ENCODE measurements around the gene SORCS1. TPM values are rescaled to one million over a fixed set of nuclear protein-coding genes. Genes with fewer than 3 reads are reported as not detected.

Gene SORCS1
- total RNA-seq, 6 experiments from 2014 or later = 0.04 to 0.16 (median 0.09) TPM; not detected in 2

DNA sequence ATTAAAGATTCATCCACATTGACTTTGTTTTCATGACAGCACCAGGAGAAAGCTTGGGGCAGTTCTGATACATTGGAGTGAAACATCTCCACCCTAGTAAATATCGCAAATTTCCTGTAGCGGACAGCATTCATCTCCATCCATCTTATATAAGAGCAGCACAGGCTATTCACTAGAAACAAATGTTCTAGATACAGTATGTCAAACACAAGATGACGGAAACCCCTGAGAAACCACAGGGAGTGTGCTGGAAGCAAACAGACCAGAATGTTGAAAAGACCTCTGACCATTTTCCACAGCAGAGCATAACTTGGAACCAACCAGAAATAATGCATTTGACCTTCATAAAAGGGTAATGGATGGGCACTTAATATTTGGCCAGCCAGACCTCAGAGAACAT is 343.9 kb downstream of the SORCS1 start:
- no peak for TF ChIP-seq POLR2A (IDR thresholded peaks at IDR 0.05)
- TF ChIP-seq, protein P1, sequence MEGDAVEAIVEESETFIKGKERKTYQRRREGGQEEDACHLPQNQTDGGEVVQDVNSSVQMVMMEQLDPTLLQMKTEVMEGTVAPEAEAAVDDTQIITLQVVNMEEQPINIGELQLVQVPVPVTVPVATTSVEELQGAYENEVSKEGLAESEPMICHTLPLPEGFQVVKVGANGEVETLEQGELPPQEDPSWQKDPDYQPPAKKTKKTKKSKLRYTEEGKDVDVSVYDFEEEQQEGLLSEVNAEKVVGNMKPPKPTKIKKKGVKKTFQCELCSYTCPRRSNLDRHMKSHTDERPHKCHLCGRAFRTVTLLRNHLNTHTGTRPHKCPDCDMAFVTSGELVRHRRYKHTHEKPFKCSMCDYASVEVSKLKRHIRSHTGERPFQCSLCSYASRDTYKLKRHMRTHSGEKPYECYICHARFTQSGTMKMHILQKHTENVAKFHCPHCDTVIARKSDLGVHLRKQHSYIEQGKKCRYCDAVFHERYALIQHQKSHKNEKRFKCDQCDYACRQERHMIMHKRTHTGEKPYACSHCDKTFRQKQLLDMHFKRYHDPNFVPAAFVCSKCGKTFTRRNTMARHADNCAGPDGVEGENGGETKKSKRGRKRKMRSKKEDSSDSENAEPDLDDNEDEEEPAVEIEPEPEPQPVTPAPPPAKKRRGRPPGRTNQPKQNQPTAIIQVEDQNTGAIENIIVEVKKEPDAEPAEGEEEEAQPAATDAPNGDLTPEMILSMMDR (IDR thresholded peaks at IDR 0.05) = no peak

DNA sequence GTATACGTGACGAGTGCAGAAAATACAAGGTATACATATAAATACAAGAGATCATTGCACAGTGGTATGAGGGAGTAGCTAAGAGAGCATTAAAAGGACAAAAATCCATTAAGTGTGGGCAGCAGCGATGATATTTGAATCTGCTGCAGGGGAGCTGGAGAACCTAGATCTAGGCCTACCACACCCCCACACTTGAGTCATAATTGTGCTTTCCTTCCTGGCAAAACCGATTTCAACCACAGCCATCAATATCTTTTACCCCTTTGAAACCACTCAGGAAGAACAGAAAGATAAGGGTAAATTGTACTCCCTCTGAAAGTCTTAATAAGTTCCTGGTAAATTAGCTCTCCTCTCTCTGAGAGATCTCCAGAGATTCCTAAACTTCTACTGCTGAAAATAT is 345.0 kb downstream of the SORCS1 start:
- Histone ChIP-seq H3K27me3 (no peaks in the 10 kb centered on the region), H3K27ac (no peak overlapping the region), H3K36me3 (no peaks in the 10 kb centered on the region), H3K4me1 (no peaks in the 10 kb centered on the region), H3K4me3 (no peak overlapping the region), H3K9me3 (no peaks in the 10 kb centered on the region)
- ATAC-seq = no peak
- no peak for DNase-seq
- intact Hi-C loops (cut with DNase I) = no loop called here
- TF ChIP-seq POLR2A (IDR thresholded peaks at IDR 0.05) = no peak
- WGBS (ENCODE audit: insufficient coverage, low coverage, low lambda C conversion rate, missing lambda C conversion rate) = 52% methylated on average over 4 of the region's 4 CpGs

More for the DNA sequence above, 343.9 kb downstream of the SORCS1 start:
- no peaks in the 10 kb centered on the region for H3K27me3 ChIP-seq
- WGBS (ENCODE audit: insufficient coverage, low coverage, low lambda C conversion rate, missing lambda C conversion rate) = 71% methylated on average over 3 of the region's 3 CpGs
- H3K9me3 ChIP-seq = no peaks in the 10 kb centered on the region
- ATAC-seq = no peak
- H3K4me1 ChIP-seq = no peaks in the 10 kb centered on the region
- no peaks in the 10 kb centered on the region for H3K36me3 ChIP-seq
- no peak overlapping the region for H3K27ac ChIP-seq
- no peak overlapping the region for H3K4me3 ChIP-seq
- intact Hi-C loops (cut with DNase I) = no loop called here
- no peak for DNase-seq

DNA sequence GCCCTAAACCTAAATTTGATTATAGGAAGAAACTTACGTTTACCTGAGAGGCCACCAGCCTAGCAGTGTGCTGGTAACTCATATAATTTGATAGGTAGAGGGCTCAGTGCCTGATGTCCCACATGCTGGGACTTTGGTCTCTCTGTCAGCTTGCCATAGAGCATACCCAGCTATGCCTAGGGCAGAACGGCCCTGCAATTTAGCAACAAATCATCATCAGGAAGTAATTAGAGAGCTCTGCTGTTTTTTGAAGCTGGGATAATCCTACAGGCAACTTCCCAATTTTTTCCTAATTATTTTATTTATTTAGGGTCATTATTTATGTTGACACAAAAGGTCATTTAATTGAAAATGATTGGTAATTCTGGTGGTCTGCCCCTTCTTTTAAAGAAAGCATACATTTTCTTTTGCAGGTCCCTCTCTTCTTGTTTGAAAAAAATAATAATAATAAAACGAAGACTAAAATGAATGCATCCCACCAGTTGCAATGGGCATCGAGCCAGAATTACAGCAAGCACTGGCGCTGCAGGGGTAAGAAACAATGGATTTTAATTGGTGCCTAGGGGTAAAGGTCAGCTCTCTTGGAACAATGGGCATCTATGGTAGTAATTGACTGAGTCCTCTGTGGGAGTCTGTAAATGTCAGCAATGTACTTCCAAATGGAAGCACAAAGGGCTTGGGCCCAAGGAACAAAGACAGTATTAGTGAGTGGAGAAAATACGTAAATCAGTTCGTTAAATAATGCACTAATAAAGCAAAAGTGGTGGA is 348.0 kb downstream of the SORCS1 start:
- TF ChIP-seq, protein P1 (IDR thresholded peaks at IDR 0.05) = no peak
- no peak for TF ChIP-seq POLR2A (IDR thresholded peaks at IDR 0.05)
- no peak overlapping the region for H3K4me3 ChIP-seq
- ATAC-seq = no peak
- H3K9me3 ChIP-seq = no peaks in the 10 kb centered on the region
- H3K27ac ChIP-seq = no peak overlapping the region
- no peaks in the 10 kb centered on the region for H3K4me1 ChIP-seq
- H3K36me3 ChIP-seq = no peaks in the 10 kb centered on the region
- intact Hi-C loops (cut with DNase I) = no loop called here
- H3K27me3 ChIP-seq = no peaks in the 10 kb centered on the region
- WGBS (ENCODE audit: insufficient coverage, low coverage, low lambda C conversion rate, missing lambda C conversion rate) = 56% methylated on average over 7 of the region's 7 CpGs
- DNase-seq = no peak

DNA sequence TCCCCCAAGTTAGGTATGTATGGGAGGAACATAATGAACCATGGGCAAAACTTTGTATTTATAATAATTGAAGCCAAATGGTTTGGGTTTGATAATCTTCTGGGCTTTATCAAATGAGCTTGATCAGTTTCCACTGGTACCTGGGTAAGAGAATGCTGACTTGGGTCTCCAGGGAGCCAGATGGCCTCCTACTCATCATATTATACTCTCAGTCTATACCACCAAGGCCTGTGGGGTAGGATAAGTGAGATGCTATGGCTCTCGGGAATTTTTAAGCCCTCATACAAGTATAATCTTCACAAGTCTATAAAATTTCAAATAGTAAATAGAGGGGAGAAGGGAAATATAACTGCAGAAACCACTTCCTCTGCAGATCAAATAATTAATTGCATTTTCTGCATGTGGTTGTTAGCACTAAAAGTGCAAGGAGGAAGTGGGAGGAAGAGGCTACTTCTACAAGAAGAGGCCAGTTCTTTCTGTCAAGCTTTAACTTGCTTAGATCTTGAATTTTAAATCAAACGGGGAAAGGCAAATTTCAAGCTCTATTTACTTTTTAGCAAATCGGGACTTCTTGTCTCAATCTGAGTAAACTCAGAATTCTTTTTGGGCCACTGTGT is 349.0 kb downstream of the SORCS1 start:
- 25% methylated on average over 3 of the region's 3 CpGs for WGBS (ENCODE audit: insufficient coverage, low coverage, low lambda C conversion rate, missing lambda C conversion rate)
- ATAC-seq (no peak), DNase-seq (no peak)
- H3K4me1 ChIP-seq = no peaks in the 10 kb centered on the region
- TF ChIP-seq, protein P1 (IDR thresholded peaks at IDR 0.05) = no peak
- no peak for TF ChIP-seq POLR2A (IDR thresholded peaks at IDR 0.05)
- no peak overlapping the region for H3K4me3 ChIP-seq
- intact Hi-C loops (cut with DNase I) = no loop called here
- H3K36me3 ChIP-seq = no peaks in the 10 kb centered on the region
- H3K27me3 ChIP-seq = no peaks in the 10 kb centered on the region
- H3K9me3 ChIP-seq = no peaks in the 10 kb centered on the region
- no peak overlapping the region for H3K27ac ChIP-seq

DNA sequence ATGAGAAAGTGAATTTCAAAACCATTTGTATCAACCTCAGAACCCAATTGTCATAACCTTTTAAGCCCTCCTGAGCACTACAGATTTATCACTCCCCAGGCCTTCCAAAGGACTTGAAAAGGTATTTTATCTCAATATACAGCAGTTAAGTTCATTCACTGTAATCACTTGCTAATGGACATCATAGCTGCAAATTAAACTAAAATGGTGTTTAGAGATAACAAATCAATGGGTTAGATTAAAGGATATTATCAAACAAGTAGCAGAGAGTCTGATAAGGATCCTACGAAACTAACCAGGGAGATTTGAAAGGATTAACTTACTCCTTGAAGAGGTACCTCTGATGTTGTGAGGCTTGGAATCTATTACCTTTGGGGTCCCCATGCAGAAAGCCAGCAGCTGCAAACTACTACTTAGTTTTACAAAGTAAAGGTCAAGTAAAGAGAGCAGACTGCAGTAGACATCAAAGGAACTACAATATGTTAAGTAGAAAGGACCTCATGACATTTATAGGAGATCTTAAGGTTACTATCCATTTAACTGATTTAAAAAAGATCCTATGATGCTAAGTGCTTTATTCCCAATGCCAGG is 359.4 kb downstream of the SORCS1 start:
- no peak for ATAC-seq
- DNase-seq = no peak
- no peaks in the 10 kb centered on the region for H3K27me3 ChIP-seq
- no peaks in the 10 kb centered on the region for H3K36me3 ChIP-seq
- H3K4me1 ChIP-seq = no peaks in the 10 kb centered on the region
- no peak overlapping the region for H3K4me3 ChIP-seq
- WGBS (ENCODE audit: insufficient coverage, low coverage, low lambda C conversion rate, missing lambda C conversion rate) = 71% methylated on average over 1 of the region's 1 CpG
- no peak for TF ChIP-seq POLR2A (IDR thresholded peaks at IDR 0.05)
- TF ChIP-seq, protein P1 (IDR thresholded peaks at IDR 0.05) = no peak
- intact Hi-C loops (cut with DNase I) = no loop called here
- no peaks in the 10 kb centered on the region for H3K9me3 ChIP-seq
- H3K27ac ChIP-seq = no peak overlapping the region

Measured in right lobe of liver (tissue), 6 donors.